ENCODE data around the gene DHX16.

The DHX16 gene

GRCh38 chr6:30691208-30691847, 18.5 kb upstream of the DHX16 start:
- DNase-seq = no peak

GRCh38 chr6:30690403-30691207, 17.8 kb upstream of the DHX16 start, which contains the start of gene NRM:
Gene NRM (minus strand): TSS chr6:30690984. CDS start chr6:30690974, 10 bp downstream.
- peak; percentile 88 to 96 (median 94) for DNase-seq

GRCh38 chr6:30689985-30690384, 17.2 kb upstream of the DHX16 start:
- no peak for DNase-seq

GRCh38 chr6:30689022-30689865, 16.4 kb upstream of the DHX16 start:
- no peak for DNase-seq

- no peak for DNase-seq
These were observed 15.8 kb upstream of the DHX16 start for GRCh38 chr6:30688569-30688968.

GRCh38 chr6:30687659-30688431, 15.0 kb upstream of the DHX16 start:
- peak in 2 of 4 experiments; percentile 32 to 49 for DNase-seq

GRCh38 chr6:30686908-30687658, 14.3 kb upstream of the DHX16 start:
- DNase-seq = peak; percentile 93 to 97 (median 96)

- peak; percentile 68 to 93 (median 84) for DNase-seq
These were observed 13.5 kb upstream of the DHX16 start, which contains the start of gene PPP1R18 for GRCh38 chr6:30686009-30686907. Gene PPP1R18 (minus strand): TSS chr6:30686645. CDS start chr6:30686018, 627 bp downstream.

GRCh38 chr6:30685157-30686008, 12.6 kb upstream of the DHX16 start:
- DNase-seq = peak; percentile 26 to 63 (median 50)

- DNase-seq = peak; percentile 62 to 89 (median 82)
These were observed 11.8 kb upstream of the DHX16 start for GRCh38 chr6:30684386-30685156.

- DNase-seq = peak in 1 of 4 experiments; percentile 26
These were observed 11.2 kb upstream of the DHX16 start for GRCh38 chr6:30683980-30684338.

- DNase-seq = peak; percentile 21 to 59 (median 54)
These were observed 10.6 kb upstream of the DHX16 start for GRCh38 chr6:30683183-30683979.

- peak; percentile 89 to 93 (median 92) for DNase-seq
These were observed 9.6 kb upstream of the DHX16 start for GRCh38 chr6:30682143-30683117.

GRCh38 chr6:30681766-30682142, 8.9 kb upstream of the DHX16 start:
- DNase-seq = no peak

GRCh38 chr6:30679765-30680535, 7.1 kb upstream of the DHX16 start:
- DNase-seq = no peak
